Esophagus muscularis mucosa (tissue), 4 donors: ENCODE results near the gene COL3A1. TPM values are rescaled to one million over a fixed set of nuclear protein-coding genes. Genes with fewer than 3 reads are reported as not detected.

Experiments used
- DNase-seq: peaks from one replicate; pipeline ENCODE4 v3.0.0-alpha.2; 2017; ENCODE audit errors: extremely low spot score
- H3K27ac ChIP-seq, 4 donors: fragments of 200-600 bp; sonication (generic); replicated peaks in 1 of 4; 1 replicate in 3 of 4; 2 replicates in 1 of 4; pipeline ENCODE4 v1.5.1; 2016 to 2019; ENCODE audit warnings: mild to moderate bottlenecking in 1 of 4
- H3K27me3 ChIP-seq, 4 donors: fragments of 200-600 bp; sonication (generic); one replicate each; pipeline versions ENCODE4 v1.5.1 to v1.6.0; 2016 to 2019
- H3K36me3 ChIP-seq, 4 donors: fragments of 200-600 bp; sonication (generic); one replicate each; pipeline ENCODE4 v1.5.1; 2016 to 2019
- H3K4me1 ChIP-seq, 4 donors: fragments of 200-600 bp; sonication (generic); one replicate each; pipeline ENCODE4 v1.5.1; 2016 to 2019
- H3K4me3 ChIP-seq, 4 donors: fragments of 200-600 bp; sonication (generic); 1 replicate in 2 of 4; 2 replicates in 2 of 4; pipeline ENCODE4 v1.5.1; 2016 to 2019; ENCODE audit warnings: mild to moderate bottlenecking in 4 of 4, moderate library complexity in 1 of 4
- H3K9me3 ChIP-seq, 4 donors: fragments of 200-600 bp; sonication (generic); 1 replicate in 3 of 4; 2 replicates in 1 of 4; pipeline ENCODE4 v1.5.1; 2016 to 2019
- CTCF ChIP-seq, 3 experiments: fragments of 200-600 bp in 2 of 3; fragments of 450-650 bp in 1 of 3; sonication (generic) in 2 of 3; IDR thresholded peaks; one replicate each; pipeline ENCODE4 v1.5.1; 2017 to 2019; ENCODE audit warnings: antibody characterized with exemption in 3 of 3, mild to moderate bottlenecking in 2 of 3, moderate library complexity in 1 of 3
- EP300 ChIP-seq: sonication (generic); formaldehyde crosslinking; IDR thresholded peaks from one replicate; pipeline ENCODE4 v1.6.1; 2017; ENCODE audit warnings: antibody characterized with exemption
- POLR2A ChIP-seq: fragments of 450-650 bp; IDR thresholded peaks from one replicate; pipeline ENCODE4 v1.6.1; 2017; ENCODE audit warnings: antibody characterized with exemption, moderate library complexity, mild to moderate bottlenecking, low read depth
- POLR2AphosphoS5 ChIP-seq, 2 donors: sonication (generic); formaldehyde crosslinking; IDR thresholded peaks; one replicate each; pipeline ENCODE4 v1.6.1; 2017; ENCODE audit warnings: antibody characterized with exemption in 2 of 2
- WGBS: methylation state at CpG from one replicate; pipeline ENCODE4 v1.1.5; 2018; 5-methylcytosine and 5-hydroxymethylcytosine counted together
- intact Hi-C: fragments of 100-400 bp; cut with DNase I; formaldehyde crosslinking; loops from one replicate; pipeline ENCODE4 v1.15.1; 2023
- total RNA-seq, 4 donors: library from RNA; depleted of rRNA; stranded (reverse); fragments of >200 nt; gene quantifications; one replicate each; pipeline versions ENCODE4 v1.1.0 to v1.2.1, GENCODE V29; 2016

The COL3A1 gene
- total RNA-seq, 4 donors from 2014 or later: 182 to 480 (median 236) TPM

- H3K27ac ChIP-seq: peak overlapping the region; percentile 35 to 79 (median 37)
- H3K4me3 ChIP-seq: no peak overlapping the region
- H3K4me1 ChIP-seq: peaks cover 0 to 47% (median 31%) of the 10 kb centered on the region in 4 donors
- WGBS: 85% methylated on average over 1 of the region's 1 CpG
- no peaks in the 10 kb centered on the region for H3K27me3 ChIP-seq
- no peaks in the 10 kb centered on the region for H3K9me3 ChIP-seq
- TF ChIP-seq POLR2AphosphoS5 (IDR thresholded peaks at IDR 0.05) (peak in 1 of 2 donors; percentile 16), EP300 (no peak)
- no peak for DNase-seq
- intact Hi-C loops: loop anchor here (10.0 kb wide), 2 partner anchors 77 to 677 kb away; partner anchors contain the start of gene GULP1
- no peaks in the 10 kb centered on the region for H3K36me3 ChIP-seq
These were observed 2.7 kb upstream of the COL3A1 start for GRCh38 chr2:188971432-188971861.

GRCh38 chr2:188973641-188974040, 532 bp upstream of the COL3A1 start:
- no peak for TF ChIP-seq POLR2A
- Histone ChIP-seq H3K36me3 (no peaks in the 10 kb centered on the region), H3K4me1 (peaks cover 0 to 57% (median 37%) of the 10 kb centered on the region in 4 donors), H3K4me3 (peak overlapping the region; percentile 50 to 63 (median 60)), H3K27me3 (no peaks in the 10 kb centered on the region), H3K27ac (peak overlapping the region; percentile 79 to 84 (median 82)), H3K9me3 (no peaks in the 10 kb centered on the region)
- 18% methylated on average over 3 of the region's 3 CpGs for WGBS
- intact Hi-C loops: loop anchor here (10.0 kb wide), 2 partner anchors 79 to 679 kb away; partner anchors contain the start of gene GULP1
- DNase-seq: no peak

GRCh38 chr2:188975497-188976102, 1.4 kb downstream of the COL3A1 start:
- H3K4me3 ChIP-seq: peak overlapping the region; percentile 50 to 63 (median 60)
- H3K27ac ChIP-seq: peak overlapping the region; percentile 79 to 84 (median 82)
- H3K36me3 ChIP-seq: no peaks in the 10 kb centered on the region
- 21% methylated on average over 1 of the region's 1 CpG for WGBS
- TF ChIP-seq POLR2AphosphoS5 (IDR thresholded peaks at IDR 0.05) (peak; percentile 62 to 88), EP300 (no peak)
- H3K27me3 ChIP-seq: no peaks in the 10 kb centered on the region
- peaks cover 0 to 54% (median 41%) of the 10 kb centered on the region in 4 donors for H3K4me1 ChIP-seq
- intact Hi-C loops: loop anchor here (2.0 to 10.0 kb wide), 5 partner anchors 81 to 681 kb away; partner anchors contain the start of gene GULP1
- no peak for DNase-seq
- no peaks in the 10 kb centered on the region for H3K9me3 ChIP-seq

- no peaks in the 10 kb centered on the region for H3K9me3 ChIP-seq
- H3K4me1 ChIP-seq: peaks cover 0 to 54% (median 40%) of the 10 kb centered on the region in 4 donors
- intact Hi-C loops: loop anchor here (2.0 to 10.0 kb wide), 5 partner anchors 82 to 682 kb away; partner anchors contain the start of gene GULP1
- H3K27ac ChIP-seq: peak overlapping the region; percentile 79 to 84 (median 82)
- peak overlapping the region; percentile 50 to 63 (median 60) for H3K4me3 ChIP-seq
- DNase-seq: no peak
- no peaks in the 10 kb centered on the region for H3K36me3 ChIP-seq
- WGBS: 25% methylated on average over 8 of the region's 8 CpGs
- H3K27me3 ChIP-seq: no peaks in the 10 kb centered on the region
- TF ChIP-seq POLR2AphosphoS5 (IDR thresholded peaks at IDR 0.05) (peak in 1 of 2 donors; percentile 38), EP300 (no peak), CTCF (IDR thresholded peaks at IDR 0.05) (peak; percentile 59 to 64 (median 61)), POLR2A (no peak)
These were observed 2.5 kb downstream of the COL3A1 start for GRCh38 chr2:188976545-188977268.

GRCh38 chr2:188977317-188977716, 3.1 kb downstream of the COL3A1 start:
- no peaks in the 10 kb centered on the region for H3K9me3 ChIP-seq
- WGBS: 31% methylated on average over 2 of the region's 2 CpGs
- TF ChIP-seq CTCF (IDR thresholded peaks at IDR 0.05) (no peak), POLR2A (no peak), EP300 (no peak), POLR2AphosphoS5 (IDR thresholded peaks at IDR 0.05) (no peak)
- intact Hi-C loops: loop anchor here (2.0 to 10.0 kb wide), 5 partner anchors 83 to 683 kb away; partner anchors contain the start of gene GULP1
- peak overlapping the region; percentile 79 to 84 (median 82) for H3K27ac ChIP-seq
- H3K4me3 ChIP-seq: peak overlapping the region; percentile 50 to 63 (median 60)
- peaks cover 0 to 57% (median 39%) of the 10 kb centered on the region in 4 donors for H3K4me1 ChIP-seq
- no peaks in the 10 kb centered on the region for H3K27me3 ChIP-seq
- no peak for DNase-seq
- no peaks in the 10 kb centered on the region for H3K36me3 ChIP-seq
